GM21576 (cell line): ENCODE measurements around the gene KIAA1755.

Experiments
- ATAC-seq: cut with Tn5 transposase; IDR thresholded peaks from one replicate; pipeline ENCODE4 v1.9.1; 2021; ENCODE audit warnings: mild to moderate bottlenecking, moderate library complexity; ENCODE audit not compliant: unreplicated experiment

Gene KIAA1755

DNA sequence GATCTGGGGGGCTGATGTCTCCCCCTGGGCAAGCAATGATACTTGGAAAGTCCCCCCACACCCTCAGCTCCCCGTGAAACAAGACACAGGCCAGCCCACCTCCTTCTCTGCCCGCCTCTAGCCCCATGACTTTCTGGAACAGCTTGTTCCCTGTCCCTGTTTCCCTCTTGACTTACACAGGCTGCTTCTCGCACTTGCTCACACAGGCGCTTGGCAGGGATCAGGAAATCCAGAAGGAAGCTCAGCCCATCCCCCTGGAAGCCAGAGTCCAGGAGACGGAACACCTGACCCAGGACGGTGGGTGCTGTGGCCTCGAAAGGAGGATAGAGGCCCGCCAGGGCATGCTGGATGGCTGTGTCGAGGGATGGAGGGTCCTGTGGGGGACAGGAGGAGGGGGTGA lies 14.8 kb downstream of the KIAA1755 start:
- no peak for ATAC-seq

DNA sequence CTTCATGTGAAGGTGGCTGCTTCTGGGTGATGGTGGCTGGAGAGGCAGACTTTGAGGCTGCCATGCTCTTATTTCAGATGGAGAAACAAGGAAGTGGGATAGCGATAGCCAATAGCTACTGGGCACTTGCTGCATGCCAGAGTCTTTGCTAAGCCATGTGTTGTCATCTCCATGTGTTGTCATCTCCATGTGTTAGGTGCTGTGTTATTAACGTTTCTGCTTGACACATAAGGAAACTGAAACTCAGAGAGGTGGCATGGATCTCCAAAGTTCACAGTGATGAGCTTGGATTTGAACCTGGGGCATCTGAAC lies 16.9 kb downstream of the KIAA1755 start:
- no peak for ATAC-seq

DNA sequence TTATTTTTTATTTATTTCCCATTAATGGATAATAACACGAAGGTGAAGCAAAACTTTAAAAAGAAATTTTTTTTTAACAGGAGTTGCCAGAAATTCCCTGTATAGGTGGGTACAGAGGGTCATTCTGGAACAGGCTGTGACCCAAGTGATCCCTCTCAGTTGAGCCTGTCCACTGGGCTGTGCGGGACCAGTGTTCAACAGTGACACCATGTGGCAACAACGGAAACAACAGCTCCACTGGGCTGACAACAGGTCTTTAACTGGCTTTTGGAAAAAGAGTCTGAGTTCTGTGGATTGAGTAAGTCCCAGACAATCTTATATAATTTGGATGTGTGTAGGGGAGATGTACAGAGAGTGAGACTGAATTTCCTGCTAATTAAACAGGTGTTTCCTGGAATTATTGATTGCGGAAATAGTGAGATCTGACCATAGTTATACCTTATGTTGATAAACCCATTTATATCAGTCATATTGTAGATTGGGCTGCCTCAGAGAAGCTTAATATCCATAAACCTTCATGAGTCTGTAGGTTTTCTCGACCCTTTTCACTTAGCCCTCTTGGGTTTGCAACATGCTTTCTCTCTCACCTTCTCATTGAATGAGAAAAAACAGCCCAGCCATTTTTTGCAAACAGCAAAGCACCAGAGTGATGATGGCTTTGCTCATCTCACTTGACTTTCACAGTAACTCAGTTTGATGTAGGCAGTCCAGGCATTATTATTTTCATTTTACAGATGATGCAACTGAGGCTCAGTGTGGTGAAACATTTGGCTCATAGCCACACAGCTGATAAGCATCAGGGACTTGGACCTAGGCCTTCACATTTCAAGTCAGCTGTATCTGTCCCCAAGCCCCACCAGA lies 17.5 kb downstream of the KIAA1755 start:
- no peak for ATAC-seq

DNA sequence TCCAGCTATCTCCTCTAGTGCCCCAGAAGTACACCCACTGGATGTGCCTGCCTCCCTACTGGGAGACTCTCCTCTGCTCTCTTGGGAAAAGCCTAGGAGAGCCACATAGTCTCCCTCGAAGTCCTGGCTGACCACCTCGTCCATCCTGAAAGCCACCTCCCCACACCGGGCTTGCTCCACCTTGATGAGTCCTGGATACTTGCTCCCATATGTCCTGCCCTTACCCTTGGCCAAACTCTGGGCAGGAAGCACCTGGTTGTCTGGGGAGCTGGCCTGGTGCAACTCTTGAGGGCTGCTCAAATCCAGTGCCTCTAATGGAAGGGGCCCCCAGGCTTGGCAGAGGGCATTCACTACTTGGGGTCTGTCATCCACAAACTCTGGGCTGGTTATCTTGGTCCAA lies 19.3 kb downstream of the KIAA1755 start:
- ATAC-seq: no peak

DNA sequence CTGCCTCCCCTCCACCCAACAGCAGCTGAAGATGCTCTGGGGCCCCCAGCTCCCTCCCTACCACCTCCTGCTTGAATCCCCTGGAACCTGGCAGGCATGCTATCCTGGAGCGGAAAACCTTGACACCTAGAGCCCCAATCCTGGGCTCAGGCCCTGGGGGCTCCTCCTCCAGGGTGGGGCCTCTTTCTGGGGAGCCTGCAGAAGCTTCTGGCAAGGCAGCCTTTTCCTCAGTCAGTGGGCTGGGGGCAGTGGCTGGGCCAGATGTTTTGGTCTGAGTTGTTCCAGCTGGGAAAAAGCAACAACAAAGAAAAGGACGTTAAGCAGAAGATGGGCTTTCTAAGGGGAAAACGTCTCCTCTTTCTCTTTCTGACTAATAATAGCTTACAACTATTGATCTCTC lies 21.1 kb downstream of the KIAA1755 start:
- ATAC-seq: no peak

GRCh38 chr20:38238829-38239228 lies 21.7 kb downstream of the KIAA1755 start:
- no peak for ATAC-seq

GRCh38 chr20:38237381-38237780 lies 23.2 kb downstream of the KIAA1755 start:
- ATAC-seq: no peak

- no peak for ATAC-seq
Measured at GRCh38 chr20:38231531-38232121, 28.9 kb downstream of the KIAA1755 start.

- no peak for ATAC-seq
Measured at GRCh38 chr20:38230957-38231526, 29.5 kb downstream of the KIAA1755 start.

- no peak for ATAC-seq
Measured at GRCh38 chr20:38230253-38230551, 30.3 kb downstream of the KIAA1755 start.

- no peak for ATAC-seq
Measured at GRCh38 chr20:38229376-38230252, 30.9 kb downstream of the KIAA1755 start.

- no peak for ATAC-seq
Measured at GRCh38 chr20:38228436-38228835, 32.1 kb downstream of the KIAA1755 start.

DNA sequence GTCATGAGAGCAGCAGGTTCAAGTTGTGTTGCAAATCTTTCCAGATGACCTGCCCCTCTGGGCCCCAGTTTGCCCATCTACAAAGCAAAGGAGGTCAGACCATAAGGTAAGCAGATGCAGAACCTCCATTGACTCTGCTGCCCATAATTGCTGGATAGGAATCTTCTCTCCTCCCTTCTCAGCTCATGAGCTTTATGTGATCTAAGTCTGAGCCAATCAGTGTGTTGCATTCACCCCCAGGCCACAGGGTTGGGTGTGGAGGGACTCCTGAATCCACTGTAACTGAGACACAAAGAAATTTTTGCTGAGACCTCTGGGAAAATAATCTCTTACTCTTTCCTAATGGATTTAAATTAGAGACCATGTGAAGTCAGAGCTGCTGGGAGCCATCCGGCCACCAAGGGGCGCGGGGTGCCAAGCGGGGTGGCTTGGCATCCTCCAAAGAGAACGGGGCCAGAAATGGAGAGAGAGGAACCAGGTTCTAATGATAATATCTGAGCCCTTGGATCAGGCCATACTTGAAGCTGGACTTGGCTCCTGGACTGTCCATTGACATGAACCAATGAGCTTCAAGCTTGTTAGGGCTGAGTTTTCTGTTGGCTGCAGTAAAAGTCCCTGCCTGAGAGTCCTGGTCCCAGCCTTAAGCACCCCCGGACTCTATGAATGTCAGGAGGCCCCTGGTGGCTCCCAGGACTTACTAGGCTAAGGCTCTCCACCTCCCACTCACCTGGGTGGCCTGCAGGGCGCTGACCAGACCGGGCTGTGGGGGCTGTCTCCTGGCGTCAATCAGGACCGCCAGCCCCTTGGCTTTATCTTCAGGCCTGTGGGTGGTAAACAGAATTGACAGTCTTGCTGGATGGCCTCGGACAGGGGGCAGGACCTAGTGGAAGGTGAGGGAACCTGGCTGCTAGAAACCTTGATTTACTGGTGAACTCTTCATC lies 32.8 kb downstream of the KIAA1755 start:
- no peak for ATAC-seq

GRCh38 chr20:38226553-38226952 lies 34.0 kb downstream of the KIAA1755 start:
- no peak for ATAC-seq

DNA sequence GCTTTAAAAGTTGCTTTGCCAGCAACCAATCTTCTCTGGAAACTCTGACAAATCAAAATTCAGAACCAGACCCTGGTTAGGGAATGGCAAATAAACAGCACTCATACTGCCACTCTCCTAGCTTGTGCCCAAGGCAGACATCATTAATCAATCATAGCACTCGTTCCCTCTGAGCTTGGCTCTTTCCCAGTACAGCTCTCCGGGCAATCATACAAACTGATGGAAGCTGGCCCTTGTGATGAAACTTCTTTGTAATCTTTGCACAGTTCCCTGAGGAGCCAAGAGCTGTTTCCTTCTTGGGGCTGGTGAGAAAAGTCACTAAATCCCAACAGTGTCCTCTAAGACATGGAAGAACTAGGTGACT lies 34.7 kb downstream of the KIAA1755 start:
- ATAC-seq: no peak

- no peak for ATAC-seq
Measured at GRCh38 chr20:38225240-38225899, 35.2 kb downstream of the KIAA1755 start.

DNA sequence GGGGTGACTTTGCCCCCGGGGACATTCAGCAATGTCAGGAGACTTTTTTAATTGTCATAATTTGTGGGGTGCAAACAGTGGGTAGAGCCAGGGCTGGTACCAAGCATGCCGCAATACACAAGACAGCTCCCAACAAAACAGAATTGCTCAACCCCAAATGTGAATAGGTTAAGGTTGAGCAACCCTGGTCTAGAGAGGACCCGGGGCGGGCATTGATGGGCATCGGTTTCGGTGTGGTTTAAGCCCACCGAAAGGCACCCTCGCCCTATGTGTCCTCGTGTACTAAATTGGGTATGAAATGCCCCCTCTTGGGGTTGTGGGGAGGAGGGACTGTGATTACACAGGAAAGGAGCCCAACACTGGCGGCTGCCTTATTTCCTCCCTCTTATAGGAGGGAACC lies 36.0 kb downstream of the KIAA1755 start:
- no peak for ATAC-seq

- no peak for ATAC-seq
Measured at GRCh38 chr20:38223743-38224100, 36.8 kb downstream of the KIAA1755 start.

DNA sequence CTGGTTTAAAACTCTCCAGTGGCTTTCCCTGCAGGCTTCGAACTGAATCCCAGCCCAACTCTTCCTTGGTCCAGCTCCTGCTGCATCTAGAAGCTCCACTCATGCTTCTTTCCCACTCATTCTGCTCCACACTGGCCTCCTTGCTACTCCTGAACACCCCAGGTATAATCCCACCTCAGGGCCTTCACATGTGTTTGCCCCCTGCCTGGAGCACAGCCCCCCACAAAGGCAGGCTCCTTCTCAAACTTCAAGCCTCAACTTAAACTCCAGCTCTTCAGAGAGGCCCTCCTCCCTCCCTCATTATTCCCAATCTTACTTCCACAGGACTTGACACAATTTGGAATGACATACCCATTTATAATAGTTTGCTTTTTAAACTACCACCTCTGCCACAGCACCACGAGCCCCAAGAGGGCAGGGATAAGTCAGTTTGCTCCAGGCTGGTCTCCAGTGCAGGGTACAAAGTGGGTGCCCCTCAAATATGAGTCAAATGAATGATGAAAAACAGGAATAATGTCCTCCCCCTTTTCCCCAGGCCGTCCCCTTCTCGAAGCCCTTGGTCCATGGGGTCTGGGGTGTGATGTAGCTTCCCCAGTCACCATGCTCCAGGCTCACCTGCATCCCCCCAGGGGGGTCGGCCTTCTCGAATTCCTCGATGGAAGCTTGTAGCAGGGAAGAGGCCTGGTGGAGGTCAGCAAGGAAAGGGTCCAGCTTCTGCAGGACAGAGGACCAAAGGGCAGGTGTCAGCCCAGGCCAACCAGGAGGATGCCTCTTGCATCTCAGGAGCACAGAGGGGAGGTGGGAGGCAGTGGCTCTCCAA lies 37.4 kb downstream of the KIAA1755 start:
- ATAC-seq: no peak
